ENCODE measurements around the gene DOK3.
A peak's percentile ranks its signal among the peaks of the same experiment; 100 is the strongest.

The DOK3 gene

DNA sequence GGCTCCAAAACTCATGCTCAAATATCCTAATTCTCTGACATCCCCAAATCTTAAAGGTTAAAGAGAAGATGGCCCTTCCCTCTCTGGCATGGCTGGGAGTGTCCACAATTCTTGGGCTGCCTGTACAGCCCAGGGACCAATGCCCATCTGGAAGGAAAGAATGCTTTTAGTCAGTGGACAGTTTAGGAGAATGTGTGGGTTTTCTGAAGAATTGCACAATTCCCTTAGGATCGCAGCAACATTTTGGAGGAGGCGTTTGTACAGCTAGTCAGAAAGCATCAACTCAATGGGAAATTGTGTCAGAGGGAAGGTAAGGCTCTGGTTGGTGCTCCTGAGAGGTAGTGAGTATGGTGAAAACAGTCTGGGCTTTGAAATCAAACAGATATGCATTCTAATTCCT is 29.8 kb upstream of the DOK3 start:
- DNase-seq (ENCODE audit: low read depth in 1 of 2, low spot score in 1 of 2) = peak in 1 of 2 experiments; percentile 40

DNA sequence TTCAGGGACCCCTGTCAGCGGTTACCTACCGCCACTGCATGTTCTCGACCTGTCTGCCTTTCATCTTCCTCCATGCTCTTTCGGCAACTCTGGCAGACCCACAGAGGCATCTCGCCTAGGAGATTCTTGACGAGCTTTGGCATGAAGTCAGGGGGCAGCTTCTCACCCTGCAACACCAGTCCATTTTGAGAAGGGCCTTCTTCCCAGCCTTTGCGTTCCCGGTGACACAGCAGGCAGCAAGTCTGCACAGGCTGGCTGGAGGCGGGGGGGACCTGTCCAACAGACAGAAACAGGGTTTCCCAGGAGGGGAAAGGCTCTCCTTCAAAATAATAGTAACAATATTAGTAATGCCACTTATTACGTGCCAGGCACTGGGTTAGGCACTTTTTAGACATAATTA is 29.2 kb upstream of the DOK3 start:
- TF ChIP-seq GABPA (IDR thresholded peaks at IDR 0.05; ENCODE audit: low read depth) (no peak), POLR2AphosphoS5 (IDR thresholded peaks at IDR 0.05; ENCODE audit: low read depth) (no peak), SPI1 (IDR thresholded peaks at IDR 0.05; ENCODE audit: borderline replicate concordance, low read depth) (no peak)
- TF ChIP-seq, protein P1, sequence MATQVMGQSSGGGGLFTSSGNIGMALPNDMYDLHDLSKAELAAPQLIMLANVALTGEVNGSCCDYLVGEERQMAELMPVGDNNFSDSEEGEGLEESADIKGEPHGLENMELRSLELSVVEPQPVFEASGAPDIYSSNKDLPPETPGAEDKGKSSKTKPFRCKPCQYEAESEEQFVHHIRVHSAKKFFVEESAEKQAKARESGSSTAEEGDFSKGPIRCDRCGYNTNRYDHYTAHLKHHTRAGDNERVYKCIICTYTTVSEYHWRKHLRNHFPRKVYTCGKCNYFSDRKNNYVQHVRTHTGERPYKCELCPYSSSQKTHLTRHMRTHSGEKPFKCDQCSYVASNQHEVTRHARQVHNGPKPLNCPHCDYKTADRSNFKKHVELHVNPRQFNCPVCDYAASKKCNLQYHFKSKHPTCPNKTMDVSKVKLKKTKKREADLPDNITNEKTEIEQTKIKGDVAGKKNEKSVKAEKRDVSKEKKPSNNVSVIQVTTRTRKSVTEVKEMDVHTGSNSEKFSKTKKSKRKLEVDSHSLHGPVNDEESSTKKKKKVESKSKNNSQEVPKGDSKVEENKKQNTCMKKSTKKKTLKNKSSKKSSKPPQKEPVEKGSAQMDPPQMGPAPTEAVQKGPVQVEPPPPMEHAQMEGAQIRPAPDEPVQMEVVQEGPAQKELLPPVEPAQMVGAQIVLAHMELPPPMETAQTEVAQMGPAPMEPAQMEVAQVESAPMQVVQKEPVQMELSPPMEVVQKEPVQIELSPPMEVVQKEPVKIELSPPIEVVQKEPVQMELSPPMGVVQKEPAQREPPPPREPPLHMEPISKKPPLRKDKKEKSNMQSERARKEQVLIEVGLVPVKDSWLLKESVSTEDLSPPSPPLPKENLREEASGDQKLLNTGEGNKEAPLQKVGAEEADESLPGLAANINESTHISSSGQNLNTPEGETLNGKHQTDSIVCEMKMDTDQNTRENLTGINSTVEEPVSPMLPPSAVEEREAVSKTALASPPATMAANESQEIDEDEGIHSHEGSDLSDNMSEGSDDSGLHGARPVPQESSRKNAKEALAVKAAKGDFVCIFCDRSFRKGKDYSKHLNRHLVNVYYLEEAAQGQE (IDR thresholded peaks at IDR 0.05; ENCODE audit: insufficient replicate concordance, low read depth) = no peak
- TF ChIP-seq, protein P2, sequence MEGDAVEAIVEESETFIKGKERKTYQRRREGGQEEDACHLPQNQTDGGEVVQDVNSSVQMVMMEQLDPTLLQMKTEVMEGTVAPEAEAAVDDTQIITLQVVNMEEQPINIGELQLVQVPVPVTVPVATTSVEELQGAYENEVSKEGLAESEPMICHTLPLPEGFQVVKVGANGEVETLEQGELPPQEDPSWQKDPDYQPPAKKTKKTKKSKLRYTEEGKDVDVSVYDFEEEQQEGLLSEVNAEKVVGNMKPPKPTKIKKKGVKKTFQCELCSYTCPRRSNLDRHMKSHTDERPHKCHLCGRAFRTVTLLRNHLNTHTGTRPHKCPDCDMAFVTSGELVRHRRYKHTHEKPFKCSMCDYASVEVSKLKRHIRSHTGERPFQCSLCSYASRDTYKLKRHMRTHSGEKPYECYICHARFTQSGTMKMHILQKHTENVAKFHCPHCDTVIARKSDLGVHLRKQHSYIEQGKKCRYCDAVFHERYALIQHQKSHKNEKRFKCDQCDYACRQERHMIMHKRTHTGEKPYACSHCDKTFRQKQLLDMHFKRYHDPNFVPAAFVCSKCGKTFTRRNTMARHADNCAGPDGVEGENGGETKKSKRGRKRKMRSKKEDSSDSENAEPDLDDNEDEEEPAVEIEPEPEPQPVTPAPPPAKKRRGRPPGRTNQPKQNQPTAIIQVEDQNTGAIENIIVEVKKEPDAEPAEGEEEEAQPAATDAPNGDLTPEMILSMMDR (IDR thresholded peaks at IDR 0.05; ENCODE audit: insufficient read depth, low read length) = no peak
- H3K4me3 ChIP-seq (replicated peaks; ENCODE audit: insufficient read depth, low read length) = no peak overlapping the region
- peak overlapping the region; percentile 5 for H3K27ac ChIP-seq (replicated peaks)
- no peak for DNase-seq (ENCODE audit: low read depth in 1 of 2, low spot score in 1 of 2)
- H3K27me3 ChIP-seq (ENCODE audit: insufficient read depth, poor library complexity, severe bottlenecking) = no peaks in the 10 kb centered on the region

More for the DNA sequence above, 29.8 kb upstream of the DOK3 start:
- H3K27me3 ChIP-seq (ENCODE audit: insufficient read depth, poor library complexity, severe bottlenecking) = no peaks in the 10 kb centered on the region
- TF ChIP-seq, protein P2 (IDR thresholded peaks at IDR 0.05; ENCODE audit: insufficient read depth, low read length) = no peak
- TF ChIP-seq, protein P1 (IDR thresholded peaks at IDR 0.05; ENCODE audit: insufficient replicate concordance, low read depth) = no peak
- no peak for TF ChIP-seq GABPA (IDR thresholded peaks at IDR 0.05; ENCODE audit: low read depth)
- TF ChIP-seq POLR2AphosphoS5 (IDR thresholded peaks at IDR 0.05; ENCODE audit: low read depth) = no peak
- no peak for TF ChIP-seq SPI1 (IDR thresholded peaks at IDR 0.05; ENCODE audit: borderline replicate concordance, low read depth)
- H3K4me3 ChIP-seq (replicated peaks; ENCODE audit: insufficient read depth, low read length) = no peak overlapping the region
- H3K27ac ChIP-seq (replicated peaks) = peak overlapping the region; percentile 44

DNA sequence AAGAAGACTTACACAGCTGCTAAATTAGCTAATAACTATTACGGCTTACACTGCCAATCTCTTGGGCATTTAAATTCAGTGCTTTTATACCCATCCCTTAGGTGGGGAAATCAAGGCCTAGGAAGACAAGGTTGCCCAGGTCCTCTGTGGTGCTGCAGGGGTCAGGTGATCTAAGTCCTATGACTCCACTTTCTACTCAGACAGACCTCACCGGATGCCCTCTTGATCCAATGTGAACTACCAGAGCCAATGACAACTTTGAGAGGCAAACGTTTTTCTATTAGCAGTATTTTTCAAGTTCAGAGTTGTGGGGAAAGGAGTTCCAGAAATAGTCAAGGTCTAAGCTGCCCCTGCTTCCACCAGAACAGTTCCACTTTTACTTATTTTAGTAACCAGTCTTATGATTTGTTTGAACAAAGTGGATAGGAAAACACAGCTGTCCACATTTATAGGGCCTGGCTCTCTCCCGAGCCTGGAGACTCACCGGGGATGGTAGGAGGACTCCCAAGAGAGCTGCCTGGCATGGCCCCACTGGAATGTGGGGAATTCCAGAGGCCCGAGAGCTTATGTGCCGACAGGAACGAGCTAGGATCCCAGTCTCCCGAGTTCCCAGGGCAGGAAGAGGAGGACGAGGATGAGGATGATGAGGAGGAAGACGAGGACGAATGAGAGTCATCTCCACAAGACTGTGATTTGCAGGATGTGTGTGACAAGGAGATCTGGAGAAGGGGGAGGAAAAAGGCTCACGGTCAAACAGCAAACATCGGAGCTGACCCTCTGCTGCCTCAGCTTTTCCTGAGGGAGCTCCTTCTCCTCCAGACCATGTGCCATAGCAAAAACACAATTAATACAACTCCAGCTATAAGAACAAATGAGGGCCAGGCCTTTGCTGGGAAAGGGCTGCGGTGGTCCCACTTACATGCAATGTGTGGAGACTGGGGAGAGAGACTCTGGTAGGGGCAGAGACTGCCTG is 28.0 kb upstream of the DOK3 start:
- Histone ChIP-seq H3K27ac (replicated peaks) (no peak overlapping the region), H3K4me3 (replicated peaks; ENCODE audit: insufficient read depth, low read length) (no peak overlapping the region), H3K27me3 (ENCODE audit: insufficient read depth, poor library complexity, severe bottlenecking) (no peaks in the 10 kb centered on the region)
- DNase-seq (ENCODE audit: low read depth in 1 of 2, low spot score in 1 of 2) = no peak
- TF ChIP-seq, protein P2 (IDR thresholded peaks at IDR 0.05; ENCODE audit: insufficient read depth, low read length) = no peak
- TF ChIP-seq SPI1 (IDR thresholded peaks at IDR 0.05; ENCODE audit: borderline replicate concordance, low read depth) (no peak), GABPA (IDR thresholded peaks at IDR 0.05; ENCODE audit: low read depth) (no peak), POLR2AphosphoS5 (IDR thresholded peaks at IDR 0.05; ENCODE audit: low read depth) (no peak)
- TF ChIP-seq, protein P1 (IDR thresholded peaks at IDR 0.05; ENCODE audit: insufficient replicate concordance, low read depth) = no peak
